Tibial nerve (tissue), 4 donors: ENCODE results near the gene ADAMTS12. TPM values are rescaled to one million over a fixed set of nuclear protein-coding genes. Genes with fewer than 3 reads are reported as not detected.

Experiments
- DNase-seq, 2 donors: peaks; one replicate each; pipeline ENCODE4 v3.0.0-alpha.2; 2019; ENCODE audit warnings: low spot score in 2 of 2
- H3K27ac ChIP-seq, 4 donors: fragments of 200-600 bp; sonication (generic) in 3 of 4; one replicate each; pipeline ENCODE4 v1.5.1; 2017 to 2019; ENCODE audit warnings: mild to moderate bottlenecking in 1 of 4
- H3K27me3 ChIP-seq, 2 donors: fragments of 200-600 bp; sonication (generic) in 1 of 2; one replicate each; pipeline versions ENCODE4 v1.5.1 to v1.6.0; 2017 to 2019
- H3K36me3 ChIP-seq, 3 donors: fragments of 200-600 bp; sonication (generic); one replicate each; pipeline ENCODE4 v1.5.1; 2018 to 2019
- H3K4me1 ChIP-seq, 4 donors: fragments of 200-600 bp; sonication (generic) in 3 of 4; one replicate each; pipeline ENCODE4 v1.5.1; 2017 to 2019
- H3K4me3 ChIP-seq, 4 donors: fragments of 200-600 bp; sonication (generic) in 3 of 4; one replicate each; pipeline ENCODE4 v1.5.1; 2017 to 2019; ENCODE audit warnings: mild to moderate bottlenecking in 1 of 4, moderate library complexity in 1 of 4
- H3K9me3 ChIP-seq, 4 donors: fragments of 200-600 bp; sonication (generic) in 3 of 4; one replicate each; pipeline ENCODE4 v1.5.1; 2017 to 2019
- CTCF ChIP-seq, 5 experiments: fragments of 200-600 bp in 3 of 5; fragments of 450-650 bp in 2 of 5; sonication (generic) in 3 of 5; IDR thresholded peaks; one replicate each; pipeline ENCODE4 v1.5.1; 2016 to 2019; ENCODE audit warnings: antibody characterized with exemption in 5 of 5, mild to moderate bottlenecking in 3 of 5, moderate library complexity in 2 of 5
- EP300 ChIP-seq, 2 donors: sonication (generic); formaldehyde crosslinking; IDR thresholded peaks; one replicate each; pipeline ENCODE4 v1.6.1; 2017; ENCODE audit warnings: antibody characterized with exemption in 2 of 2, mild to moderate bottlenecking in 1 of 2
- POLR2A ChIP-seq, 2 donors: fragments of 450-650 bp; IDR thresholded peaks; one replicate each; pipeline ENCODE4 v1.6.1; 2017; ENCODE audit warnings: antibody characterized with exemption in 2 of 2, mild to moderate bottlenecking in 2 of 2, moderate library complexity in 2 of 2
- WGBS, 2 donors: methylation state at CpG; one replicate each; pipeline ENCODE4 v1.1.5; 2018; 5-methylcytosine and 5-hydroxymethylcytosine counted together
- total RNA-seq, 4 donors: library from RNA; depleted of rRNA; stranded (reverse); fragments of >200 nt; gene quantifications; one replicate each; pipeline ENCODE4 v1.1.0, GENCODE V29; 2016

The ADAMTS12 gene
- total RNA-seq, 4 donors from 2014 or later, result 7.1 to 10.4 (median 9.7) TPM

GRCh38 chr5:33608344-33609041, 283.3 kb downstream of the ADAMTS12 start:
- WGBS, 2 donors, result 54 to 57% methylated on average over 8 of the region's 8 CpGs
- Histone ChIP-seq H3K4me1 (no peaks in the 10 kb centered on the region), H3K36me3 (no peaks in the 10 kb centered on the region), H3K27ac (no peak overlapping the region), H3K4me3 (no peak overlapping the region), H3K9me3 (no peaks in the 10 kb centered on the region), H3K27me3 (no peaks in the 10 kb centered on the region)
- TF ChIP-seq CTCF (IDR thresholded peaks at IDR 0.05) (no peak), POLR2A (IDR thresholded peaks at IDR 0.05) (no peak), EP300 (IDR thresholded peaks at IDR 0.05) (no peak)
- DNase-seq, result no peak

- Histone ChIP-seq H3K36me3 (no peaks in the 10 kb centered on the region), H3K27me3 (no peaks in the 10 kb centered on the region), H3K4me1 (peaks cover 0 to 5% (median 0%) of the 10 kb centered on the region in 4 donors), H3K4me3 (no peak overlapping the region), H3K9me3 (no peaks in the 10 kb centered on the region), H3K27ac (no peak overlapping the region)
- 98 to 100% methylated on average over 2 of the region's 2 CpGs for WGBS, 2 donors
- TF ChIP-seq POLR2A (IDR thresholded peaks at IDR 0.05) (no peak), CTCF (IDR thresholded peaks at IDR 0.05) (no peak), EP300 (IDR thresholded peaks at IDR 0.05) (no peak)
- DNase-seq, result no peak
Observed at GRCh38 chr5:33604503-33604902, 287.3 kb downstream of the ADAMTS12 start.

GRCh38 chr5:33601881-33602280, 289.9 kb downstream of the ADAMTS12 start:
- H3K4me1 ChIP-seq, result peaks cover 0 to 5% (median 0%) of the 10 kb centered on the region in 4 donors
- no peaks in the 10 kb centered on the region for H3K9me3 ChIP-seq
- no peaks in the 10 kb centered on the region for H3K27me3 ChIP-seq
- no peak for DNase-seq
- no peak overlapping the region for H3K27ac ChIP-seq
- 60% methylated on average over 3 of the region's 3 CpGs for WGBS, 2 donors
- H3K36me3 ChIP-seq, result no peaks in the 10 kb centered on the region
- no peak overlapping the region for H3K4me3 ChIP-seq
- TF ChIP-seq POLR2A (IDR thresholded peaks at IDR 0.05), result no peak
- TF ChIP-seq CTCF (IDR thresholded peaks at IDR 0.05), result no peak
- no peak for TF ChIP-seq EP300 (IDR thresholded peaks at IDR 0.05)

DNA sequence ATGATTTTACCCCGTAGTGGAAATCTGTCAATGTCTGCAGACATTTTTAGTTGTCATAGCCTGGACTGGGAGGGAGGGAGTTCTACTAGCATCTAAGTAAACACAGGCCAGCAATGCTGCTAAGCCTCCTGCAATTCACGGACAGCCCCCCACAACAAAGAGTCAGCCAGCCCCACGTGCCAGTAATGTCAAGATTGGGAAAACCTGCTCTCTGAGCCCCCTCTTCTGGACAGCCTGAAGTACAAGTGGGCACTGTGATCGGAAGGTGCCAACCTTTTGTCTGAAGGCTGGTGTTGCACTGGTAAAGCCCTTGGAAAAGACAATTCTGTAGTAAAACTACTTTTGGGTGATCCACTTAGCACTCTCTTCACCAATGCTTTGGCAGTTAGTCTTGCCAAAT, 296.5 kb downstream of the ADAMTS12 start:
- no peak overlapping the region for H3K27ac ChIP-seq
- 60 to 69% methylated on average over 4 of the region's 4 CpGs for WGBS, 2 donors
- H3K9me3 ChIP-seq, result no peaks in the 10 kb centered on the region
- H3K27me3 ChIP-seq, result no peaks in the 10 kb centered on the region
- no peak for DNase-seq
- no peak for TF ChIP-seq EP300 (IDR thresholded peaks at IDR 0.05)
- TF ChIP-seq CTCF (IDR thresholded peaks at IDR 0.05), result no peak
- no peak for TF ChIP-seq POLR2A (IDR thresholded peaks at IDR 0.05)
- H3K4me1 ChIP-seq, result no peaks in the 10 kb centered on the region
- no peak overlapping the region for H3K4me3 ChIP-seq
- no peaks in the 10 kb centered on the region for H3K36me3 ChIP-seq

DNA sequence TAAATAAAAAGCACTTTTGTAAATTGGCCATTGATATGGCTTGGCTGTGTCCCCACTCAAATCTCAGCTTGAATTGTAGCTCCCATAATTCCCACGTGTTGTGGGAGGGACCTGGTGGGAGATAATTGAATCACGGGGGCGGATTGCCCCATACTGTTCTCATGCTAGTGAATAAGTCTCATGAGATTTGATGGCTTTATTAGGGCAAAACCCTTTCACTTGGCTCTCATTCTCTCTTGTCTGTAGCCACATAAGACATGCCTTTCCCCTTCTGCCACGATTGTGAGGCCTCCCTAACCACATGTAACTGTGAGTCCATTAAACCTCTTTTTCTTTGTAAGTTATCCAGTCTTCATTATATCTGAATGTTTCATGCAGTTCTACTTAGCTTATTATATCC, 297.8 kb downstream of the ADAMTS12 start:
- Histone ChIP-seq H3K9me3 (no peaks in the 10 kb centered on the region), H3K4me3 (no peak overlapping the region), H3K27ac (no peak overlapping the region), H3K36me3 (no peaks in the 10 kb centered on the region), H3K4me1 (no peaks in the 10 kb centered on the region), H3K27me3 (no peaks in the 10 kb centered on the region)
- WGBS, 2 donors, result 65 to 69% methylated on average over 4 of the region's 4 CpGs
- TF ChIP-seq CTCF (IDR thresholded peaks at IDR 0.05), result no peak
- TF ChIP-seq EP300 (IDR thresholded peaks at IDR 0.05), result no peak
- no peak for TF ChIP-seq POLR2A (IDR thresholded peaks at IDR 0.05)
- no peak for DNase-seq
